Astrocyte (in vitro differentiated cells and primary cell): ENCODE results near the gene LRRC2.

Experiments
- EZH2 ChIP-seq: IDR thresholded peaks from 2 replicates; pipeline ENCODE4 v1.6.1; 2012; ENCODE audit warnings: mild to moderate bottlenecking, low read length, inconsistent platforms; ENCODE audit not compliant: insufficient read depth
- TF ChIP-seq, protein P1 (sequence below): IDR thresholded peaks from 2 replicates; pipeline ENCODE4 v1.5.1; 2011; ENCODE audit warnings: low read depth, mild to moderate bottlenecking, inconsistent platforms, low read length, moderate library complexity; ENCODE audit not compliant: insufficient read depth

DNA sequence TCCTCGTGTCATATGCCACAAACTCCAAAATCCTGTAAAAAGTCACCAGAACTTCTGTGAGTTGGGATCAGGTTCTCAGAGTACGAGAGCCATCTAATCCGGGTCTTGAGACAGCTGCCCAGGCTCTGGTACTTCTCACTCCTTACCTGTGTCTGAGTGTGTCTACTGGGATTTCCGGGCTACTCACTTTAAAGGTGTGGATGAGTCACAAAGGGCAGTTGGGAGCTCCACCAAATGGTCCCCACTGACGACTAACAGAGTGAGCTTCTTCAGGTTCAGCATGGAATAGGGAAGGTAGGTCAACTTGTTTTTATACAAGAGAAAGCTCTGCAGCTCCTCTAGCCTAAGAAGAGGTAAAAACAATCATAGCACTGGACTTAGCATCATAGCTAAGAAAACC is 38.9 kb downstream of the LRRC2 start:
- TF ChIP-seq, protein P1, sequence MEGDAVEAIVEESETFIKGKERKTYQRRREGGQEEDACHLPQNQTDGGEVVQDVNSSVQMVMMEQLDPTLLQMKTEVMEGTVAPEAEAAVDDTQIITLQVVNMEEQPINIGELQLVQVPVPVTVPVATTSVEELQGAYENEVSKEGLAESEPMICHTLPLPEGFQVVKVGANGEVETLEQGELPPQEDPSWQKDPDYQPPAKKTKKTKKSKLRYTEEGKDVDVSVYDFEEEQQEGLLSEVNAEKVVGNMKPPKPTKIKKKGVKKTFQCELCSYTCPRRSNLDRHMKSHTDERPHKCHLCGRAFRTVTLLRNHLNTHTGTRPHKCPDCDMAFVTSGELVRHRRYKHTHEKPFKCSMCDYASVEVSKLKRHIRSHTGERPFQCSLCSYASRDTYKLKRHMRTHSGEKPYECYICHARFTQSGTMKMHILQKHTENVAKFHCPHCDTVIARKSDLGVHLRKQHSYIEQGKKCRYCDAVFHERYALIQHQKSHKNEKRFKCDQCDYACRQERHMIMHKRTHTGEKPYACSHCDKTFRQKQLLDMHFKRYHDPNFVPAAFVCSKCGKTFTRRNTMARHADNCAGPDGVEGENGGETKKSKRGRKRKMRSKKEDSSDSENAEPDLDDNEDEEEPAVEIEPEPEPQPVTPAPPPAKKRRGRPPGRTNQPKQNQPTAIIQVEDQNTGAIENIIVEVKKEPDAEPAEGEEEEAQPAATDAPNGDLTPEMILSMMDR: no peak
- TF ChIP-seq EZH2: no peak
